ENCODE data around the gene RAB4A. TPM values are rescaled to one million over a fixed set of nuclear protein-coding genes. Genes with fewer than 3 reads are reported as not detected.

Gene RAB4A, protein sequence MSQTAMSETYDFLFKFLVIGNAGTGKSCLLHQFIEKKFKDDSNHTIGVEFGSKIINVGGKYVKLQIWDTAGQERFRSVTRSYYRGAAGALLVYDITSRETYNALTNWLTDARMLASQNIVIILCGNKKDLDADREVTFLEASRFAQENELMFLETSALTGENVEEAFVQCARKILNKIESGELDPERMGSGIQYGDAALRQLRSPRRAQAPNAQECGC
- total RNA-seq (15.7 and 26.7 TPM in 2 replicates), polyA plus RNA-seq (31.5 and 32.3 TPM in 2 replicates), polyA minus RNA-seq (ENCODE audit: low replicate concordance) (2.0 and 6.2 TPM in 2 replicates)
- 34.9 and 37.8 TPM in 2 replicates for polyA plus RNA-seq (2012)

DNA sequence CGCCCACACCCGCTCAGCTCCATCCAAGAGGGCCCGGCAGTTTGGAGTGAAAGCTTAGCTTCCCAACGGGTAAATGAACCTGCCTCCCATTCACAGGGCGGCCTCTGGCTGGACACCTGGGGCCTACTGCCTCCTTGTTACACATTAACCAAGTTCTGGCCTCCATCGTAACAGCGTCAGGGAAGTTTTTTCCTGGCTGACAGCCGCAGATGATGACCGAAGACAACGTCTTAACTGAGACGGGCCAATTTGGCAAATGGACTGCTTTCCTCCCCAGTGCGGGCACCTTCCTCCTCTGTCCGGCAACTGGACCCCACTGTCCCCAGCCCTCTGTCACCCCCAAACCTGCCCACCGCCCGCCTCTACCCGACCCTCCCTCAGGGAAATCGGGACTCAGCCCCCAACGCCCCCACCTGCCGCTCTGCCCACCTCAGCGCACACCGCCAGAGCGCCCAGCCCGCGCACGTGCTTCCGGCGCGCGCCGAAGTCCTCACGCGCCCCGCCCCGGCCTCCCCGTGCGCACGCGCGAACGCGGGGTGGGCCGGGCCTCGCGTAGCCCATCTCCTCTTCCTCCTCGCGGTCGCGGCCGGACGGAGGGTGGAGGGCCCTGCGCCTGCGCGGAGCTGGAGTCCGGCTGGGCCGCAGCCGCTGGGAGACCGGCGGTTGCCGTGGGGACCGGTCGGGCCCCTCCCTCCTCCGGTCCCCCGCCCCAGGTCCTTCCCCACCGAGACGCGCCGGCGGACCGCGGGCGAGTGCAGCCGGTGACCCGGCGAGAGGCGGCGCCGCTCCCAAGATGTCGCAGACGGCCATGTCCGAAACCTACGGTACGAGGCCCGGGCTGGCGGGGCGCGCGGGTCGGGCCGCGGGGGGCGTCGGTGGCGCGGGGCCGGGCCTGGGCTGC, at the start of gene RAB4A:
TSS of gene RAB4A (plus strand) at position 565 of the 901 bp plus-strand sequence. CDS start at position 794, 229 bp downstream.
- peak; percentile 82 to 87 for DNase-seq (ENCODE audit: low read depth in 2 of 2)
- Histone ChIP-seq H3K79me2 (ENCODE audit: control insufficient read depth, insufficient read depth, low read length) (peaks cover 34% of the 10 kb centered on the region), H3K36me3 (ENCODE audit: control insufficient read depth, insufficient read depth, low read length) (no peaks in the 10 kb centered on the region), H3K27ac (ENCODE audit: insufficient read depth, low read length) (peak within 1 kb of the TSS; percentile 11), H3K9me3 (ENCODE audit: control insufficient read depth, insufficient read depth, low read depth, low read length) (no peaks in the 10 kb centered on the region), H4K20me1 (ENCODE audit: control insufficient read depth, extremely low read depth, insufficient read depth, low read length) (no peaks in the 10 kb centered on the region), H2AFZ (ENCODE audit: low read length) (peak within 1 kb of the TSS; percentile 69), H3K4me1 (ENCODE audit: control insufficient read depth, extremely low read depth, insufficient read depth, low read length) (peaks cover 7% of the 10 kb centered on the region), H3K4me3 (replicated peaks in 1 of 4; ENCODE audit: control extremely low read depth in 1 of 4, insufficient read depth in 1 of 4, low read depth in 3 of 4, low read length in 4 of 4) (peak within 1 kb of the TSS; percentile 56 to 98 (median 71)), H3K27me3 (ENCODE audit: control insufficient read depth, insufficient read depth, low read length) (no peaks in the 10 kb centered on the region), H3K4me2 (ENCODE audit: extremely low read depth, insufficient read depth, low read length) (peak within 1 kb of the TSS; percentile 99), H3K9ac (ENCODE audit: insufficient read depth, low read length) (peak within 1 kb of the TSS; percentile 70)
- no peak for TF ChIP-seq EZH2 (IDR thresholded peaks at IDR 0.05; ENCODE audit: low read length, missing control alignments)
- TF ChIP-seq, protein P1, sequence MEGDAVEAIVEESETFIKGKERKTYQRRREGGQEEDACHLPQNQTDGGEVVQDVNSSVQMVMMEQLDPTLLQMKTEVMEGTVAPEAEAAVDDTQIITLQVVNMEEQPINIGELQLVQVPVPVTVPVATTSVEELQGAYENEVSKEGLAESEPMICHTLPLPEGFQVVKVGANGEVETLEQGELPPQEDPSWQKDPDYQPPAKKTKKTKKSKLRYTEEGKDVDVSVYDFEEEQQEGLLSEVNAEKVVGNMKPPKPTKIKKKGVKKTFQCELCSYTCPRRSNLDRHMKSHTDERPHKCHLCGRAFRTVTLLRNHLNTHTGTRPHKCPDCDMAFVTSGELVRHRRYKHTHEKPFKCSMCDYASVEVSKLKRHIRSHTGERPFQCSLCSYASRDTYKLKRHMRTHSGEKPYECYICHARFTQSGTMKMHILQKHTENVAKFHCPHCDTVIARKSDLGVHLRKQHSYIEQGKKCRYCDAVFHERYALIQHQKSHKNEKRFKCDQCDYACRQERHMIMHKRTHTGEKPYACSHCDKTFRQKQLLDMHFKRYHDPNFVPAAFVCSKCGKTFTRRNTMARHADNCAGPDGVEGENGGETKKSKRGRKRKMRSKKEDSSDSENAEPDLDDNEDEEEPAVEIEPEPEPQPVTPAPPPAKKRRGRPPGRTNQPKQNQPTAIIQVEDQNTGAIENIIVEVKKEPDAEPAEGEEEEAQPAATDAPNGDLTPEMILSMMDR (conservative IDR thresholded peaks at IDR 0.05 in 1 of 2, IDR thresholded peaks at IDR 0.05 in 1 of 2; ENCODE audit: low read depth in 1 of 2, low read length in 2 of 2) = no peak

DNA sequence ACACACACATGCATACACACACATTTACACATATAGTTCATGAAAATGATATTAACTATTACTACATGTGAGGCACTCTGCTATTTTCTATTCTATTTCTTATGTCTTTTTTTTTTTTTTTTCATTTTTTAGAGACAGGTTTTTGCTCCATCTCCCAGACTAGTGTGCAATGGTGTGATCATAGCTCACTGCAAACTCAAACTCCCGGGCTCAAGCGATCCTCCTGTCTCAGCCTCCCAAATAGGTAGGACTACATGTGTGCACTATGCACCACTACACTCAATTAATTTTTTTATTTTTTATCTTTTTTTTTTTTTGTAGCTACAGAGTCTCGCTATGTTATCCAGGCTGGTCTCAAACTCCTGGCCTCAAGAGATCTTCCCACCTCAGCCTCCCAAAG, 48.8 kb upstream of the RAB4A start:
- TF ChIP-seq, protein P1 (conservative IDR thresholded peaks at IDR 0.05 in 1 of 2, IDR thresholded peaks at IDR 0.05 in 1 of 2; ENCODE audit: low read depth in 1 of 2, low read length in 2 of 2) = no peak
- TF ChIP-seq EZH2 (IDR thresholded peaks at IDR 0.05; ENCODE audit: low read length, missing control alignments) = no peak
- H3K79me2 ChIP-seq (ENCODE audit: control insufficient read depth, insufficient read depth, low read length) = no peaks in the 10 kb centered on the region

DNA sequence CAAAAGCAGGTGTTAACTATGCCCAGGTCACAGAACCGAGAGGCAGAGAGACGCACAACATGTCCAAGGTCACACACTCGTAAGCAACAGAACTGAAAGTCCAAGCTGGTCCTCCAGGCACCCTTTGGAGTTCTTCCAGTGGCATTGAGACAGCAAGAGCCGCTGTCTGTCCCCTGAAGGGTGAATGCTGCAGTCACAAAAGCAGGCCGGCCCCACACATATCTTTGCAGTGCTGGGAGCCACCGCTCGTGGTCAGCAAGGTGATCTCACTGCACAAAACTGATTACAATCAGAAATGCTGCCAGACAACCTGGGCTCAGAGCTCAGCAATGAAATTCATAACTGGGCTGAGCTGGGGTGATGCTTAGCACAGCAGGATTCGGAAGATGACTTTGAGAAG, 47.4 kb upstream of the RAB4A start:
- Histone ChIP-seq H3K4me1 (ENCODE audit: control insufficient read depth, extremely low read depth, insufficient read depth, low read length) (no peaks in the 10 kb centered on the region), H3K79me2 (ENCODE audit: control insufficient read depth, insufficient read depth, low read length) (no peaks in the 10 kb centered on the region), H4K20me1 (ENCODE audit: control insufficient read depth, extremely low read depth, insufficient read depth, low read length) (no peaks in the 10 kb centered on the region), H3K9ac (ENCODE audit: insufficient read depth, low read length) (no peak overlapping the region), H3K27ac (ENCODE audit: insufficient read depth, low read length) (no peak overlapping the region), H3K36me3 (ENCODE audit: control insufficient read depth, insufficient read depth, low read length) (no peaks in the 10 kb centered on the region), H3K4me3 (replicated peaks in 1 of 4; ENCODE audit: control extremely low read depth in 1 of 4, insufficient read depth in 1 of 4, low read depth in 3 of 4, low read length in 4 of 4) (no peak overlapping the region), H2AFZ (ENCODE audit: low read length) (no peak overlapping the region), H3K27me3 (ENCODE audit: control insufficient read depth, insufficient read depth, low read length) (no peaks in the 10 kb centered on the region), H3K9me3 (ENCODE audit: control insufficient read depth, insufficient read depth, low read depth, low read length) (no peaks in the 10 kb centered on the region), H3K4me2 (ENCODE audit: extremely low read depth, insufficient read depth, low read length) (no peak overlapping the region)
- no peak for DNase-seq (ENCODE audit: low read depth in 2 of 2)
- no peak for TF ChIP-seq EZH2 (IDR thresholded peaks at IDR 0.05; ENCODE audit: low read length, missing control alignments)
- TF ChIP-seq, protein P1 (conservative IDR thresholded peaks at IDR 0.05 in 1 of 2, IDR thresholded peaks at IDR 0.05 in 1 of 2; ENCODE audit: low read depth in 1 of 2, low read length in 2 of 2) = no peak

More for the DNA sequence above, 48.8 kb upstream of the RAB4A start:
- H4K20me1 ChIP-seq (ENCODE audit: control insufficient read depth, extremely low read depth, insufficient read depth, low read length) = no peaks in the 10 kb centered on the region
- H3K9ac ChIP-seq (ENCODE audit: insufficient read depth, low read length) = no peak overlapping the region
- H3K9me3 ChIP-seq (ENCODE audit: control insufficient read depth, insufficient read depth, low read depth, low read length) = no peaks in the 10 kb centered on the region
- no peaks in the 10 kb centered on the region for H3K4me1 ChIP-seq (ENCODE audit: control insufficient read depth, extremely low read depth, insufficient read depth, low read length)
- no peak overlapping the region for H3K4me2 ChIP-seq (ENCODE audit: extremely low read depth, insufficient read depth, low read length)
- H3K36me3 ChIP-seq (ENCODE audit: control insufficient read depth, insufficient read depth, low read length) = no peaks in the 10 kb centered on the region
- no peaks in the 10 kb centered on the region for H3K27me3 ChIP-seq (ENCODE audit: control insufficient read depth, insufficient read depth, low read length)
- no peak overlapping the region for H3K4me3 ChIP-seq (replicated peaks in 1 of 4; ENCODE audit: control extremely low read depth in 1 of 4, insufficient read depth in 1 of 4, low read depth in 3 of 4, low read length in 4 of 4)
- H2AFZ ChIP-seq (ENCODE audit: low read length) = no peak overlapping the region
- H3K27ac ChIP-seq (ENCODE audit: insufficient read depth, low read length) = no peak overlapping the region
- no peak for DNase-seq (ENCODE audit: low read depth in 2 of 2)

Measured in fibroblast of lung (primary cell).